Psoas muscle (tissue), 8 donors: ENCODE results near the gene SGCD. TPM values are rescaled to one million over a fixed set of nuclear protein-coding genes. Genes with fewer than 3 reads are reported as not detected.

Experiments used
- ATAC-seq, 4 donors: fragments of 200-7000 bp; cut with Tn5 transposase; one replicate each; pipeline ENCODE4 v1.9.1; 2020; ENCODE audit warnings: moderate library complexity in 3 of 4, mild to moderate bottlenecking in 2 of 4
- DNase-seq, 2 donors: peaks; one replicate each; pipeline ENCODE4 v3.0.0-alpha.2; 2020
- H3K27ac ChIP-seq: fragments of 200-600 bp; one replicate; pipeline ENCODE4 v1.8.0; 2022
- H3K27me3 ChIP-seq, 3 donors: fragments of 200-600 bp in 1 of 3; one replicate each; pipeline versions ENCODE4 v1.6.1 to v1.8.0; 2013 to 2022; ENCODE audit warnings: low read length in 2 of 3, mild to moderate bottlenecking in 2 of 3, moderate library complexity in 1 of 3; ENCODE audit not compliant: insufficient read depth in 3 of 3
- H3K36me3 ChIP-seq, 2 donors: fragments of 200-600 bp in 1 of 2; one replicate each; pipeline versions ENCODE4 v1.6.1 to v1.8.0; 2013 to 2022; ENCODE audit warnings: low read depth in 1 of 2, mild to moderate bottlenecking in 1 of 2, moderate library complexity in 1 of 2; ENCODE audit not compliant: insufficient read depth in 1 of 2
- H3K4me1 ChIP-seq: fragments of 200-600 bp; one replicate; pipeline ENCODE4 v1.8.0; 2022
- H3K4me3 ChIP-seq: fragments of 200-600 bp; one replicate; pipeline ENCODE4 v1.8.0; 2022; ENCODE audit warnings: mild to moderate bottlenecking
- H3K9me3 ChIP-seq: fragments of 200-600 bp; one replicate; pipeline ENCODE4 v1.8.0; 2022
- WGBS, 3 donors: extraction: QIAGEN DNeasy Blood & Tissue Kit; methylation state at CpG; one replicate each; pipeline versions ENCODE4 v1.1.6 to v1.1.7; 2013; 5-methylcytosine and 5-hydroxymethylcytosine counted together
- intact Hi-C, 2 donors: fragments of 100-400 bp; cut with DNase I; formaldehyde crosslinking; loops; one replicate each; pipeline versions ENCODE4 v1.11.0 to v1.14.2; 2022
- polyA plus RNA-seq, 3 donors: library from polyadenylated mRNA; stranded (reverse); fragments of 200-250 nt; gene quantifications; one replicate each; pipeline ENCODE4 v1.2.3, GENCODE V29; 2013
- total RNA-seq, 4 donors: library from RNA; stranded (reverse); fragmentation: NEBNext Ultra II Directional in 2 of 4; extraction: Animal tissue kit (Norgen Biotek cat#: 25700) in 2 of 4; gene quantifications; one replicate each; pipeline versions ENCODE4 v1.2.1 to v1.2.4, GENCODE V29; 2021 to 2023
- TF ChIP-seq, protein P1 (sequence below): fragments of 200-600 bp; IDR thresholded peaks from one replicate; pipeline ENCODE4 v1.8.0; 2022; ENCODE audit warnings: antibody characterized with exemption
- donor health status: healthy with polysubstance abuse.
- donor health status: DM: no; HTN: no; CAD: no; lungs with moderate emphysema.
- donor health status: Bipolar disorder and iron deficiency.
- donor health status: healthy.
- donor health status: DM: yes; HTN: yes; CAD: no.
- donor health status: DM: no; HTN: no; CAD: no.
- donor health status: DM: no; HTN: no; CAD: no.
- donor health status: DM: yes; HTN: yes; CAD: no.

Gene SGCD
- total and polyA plus RNA-seq, 7 donors = 13.2 to 51.5 (median 33.2) TPM

DNA sequence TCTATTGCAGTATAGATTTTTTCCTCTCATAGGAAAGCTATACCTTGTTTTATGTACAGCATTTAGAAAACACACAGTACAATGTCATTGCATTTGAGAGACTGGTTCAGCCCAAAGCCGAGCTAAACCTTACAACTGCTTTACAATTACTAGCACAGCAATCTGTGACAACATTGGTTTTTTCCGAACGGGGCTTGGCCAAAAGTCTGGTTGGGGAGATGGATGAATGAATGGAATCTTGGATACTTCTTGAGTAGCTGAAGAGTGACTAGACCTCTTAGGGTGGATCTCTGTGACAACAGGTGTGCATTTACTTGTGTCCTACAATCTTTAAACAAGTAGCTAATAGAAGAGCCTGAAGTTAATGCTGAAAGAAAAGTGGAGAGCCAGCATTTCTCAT is 1.2 kb downstream of the SGCD start:
- TF ChIP-seq, protein P1, sequence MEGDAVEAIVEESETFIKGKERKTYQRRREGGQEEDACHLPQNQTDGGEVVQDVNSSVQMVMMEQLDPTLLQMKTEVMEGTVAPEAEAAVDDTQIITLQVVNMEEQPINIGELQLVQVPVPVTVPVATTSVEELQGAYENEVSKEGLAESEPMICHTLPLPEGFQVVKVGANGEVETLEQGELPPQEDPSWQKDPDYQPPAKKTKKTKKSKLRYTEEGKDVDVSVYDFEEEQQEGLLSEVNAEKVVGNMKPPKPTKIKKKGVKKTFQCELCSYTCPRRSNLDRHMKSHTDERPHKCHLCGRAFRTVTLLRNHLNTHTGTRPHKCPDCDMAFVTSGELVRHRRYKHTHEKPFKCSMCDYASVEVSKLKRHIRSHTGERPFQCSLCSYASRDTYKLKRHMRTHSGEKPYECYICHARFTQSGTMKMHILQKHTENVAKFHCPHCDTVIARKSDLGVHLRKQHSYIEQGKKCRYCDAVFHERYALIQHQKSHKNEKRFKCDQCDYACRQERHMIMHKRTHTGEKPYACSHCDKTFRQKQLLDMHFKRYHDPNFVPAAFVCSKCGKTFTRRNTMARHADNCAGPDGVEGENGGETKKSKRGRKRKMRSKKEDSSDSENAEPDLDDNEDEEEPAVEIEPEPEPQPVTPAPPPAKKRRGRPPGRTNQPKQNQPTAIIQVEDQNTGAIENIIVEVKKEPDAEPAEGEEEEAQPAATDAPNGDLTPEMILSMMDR = no peak
- peaks cover 39% of the 10 kb centered on the region for H3K4me1 ChIP-seq
- peak overlapping the region; percentile 69 for H3K4me3 ChIP-seq
- H3K27ac ChIP-seq = peak overlapping the region; percentile 86
- ATAC-seq (peak in 3 of 4 donors; percentile 7 to 20 (median 19)), DNase-seq (no peak)
- intact Hi-C loops = loop anchor here (5.0 to 10.0 kb wide), 4 partner anchors 53 to 386 kb away; no protein-coding TSS in a partner anchor
- H3K36me3 ChIP-seq = no peaks in the 10 kb centered on the region
- no peaks in the 10 kb centered on the region for H3K9me3 ChIP-seq
- H3K27me3 ChIP-seq = no peaks in the 10 kb centered on the region
- WGBS, 3 donors = 25 to 33% (median 32%) methylated on average over 3 of the region's 3 CpGs

DNA sequence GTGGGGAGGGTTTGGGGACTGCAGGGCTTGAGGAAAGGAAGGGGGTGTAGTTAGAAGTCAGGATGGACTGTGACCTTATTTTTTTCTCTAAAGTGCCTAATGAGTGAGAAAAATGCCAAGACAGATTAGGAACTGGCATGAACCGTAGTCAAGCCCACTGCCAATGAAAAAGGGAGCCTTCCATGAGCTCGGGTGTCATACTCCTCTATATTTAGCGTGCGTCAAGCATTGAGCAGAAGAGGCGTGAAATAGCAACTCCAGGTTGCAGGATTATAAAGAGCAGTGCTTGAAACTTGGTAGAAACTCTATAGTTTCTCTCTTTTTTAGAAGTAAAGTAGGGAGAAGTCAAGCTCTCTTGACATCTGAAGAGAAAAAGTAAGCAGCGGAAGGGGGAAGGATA is 1.8 kb downstream of the SGCD start:
- Histone ChIP-seq H3K27ac (peak overlapping the region; percentile 86), H3K36me3 (no peaks in the 10 kb centered on the region), H3K27me3 (no peaks in the 10 kb centered on the region), H3K4me3 (peak overlapping the region; percentile 69), H3K4me1 (peaks cover 43% of the 10 kb centered on the region), H3K9me3 (no peaks in the 10 kb centered on the region)
- intact Hi-C loops = loop anchor here (5.0 to 10.0 kb wide), 4 partner anchors 54 to 386 kb away; no protein-coding TSS in a partner anchor
- 14 to 30% (median 22%) methylated on average over 6 of the region's 6 CpGs for WGBS, 3 donors
- DNase-seq = no peak
- TF ChIP-seq, protein P1 = no peak
- peak; percentile 66 to 78 (median 75) for ATAC-seq

DNA sequence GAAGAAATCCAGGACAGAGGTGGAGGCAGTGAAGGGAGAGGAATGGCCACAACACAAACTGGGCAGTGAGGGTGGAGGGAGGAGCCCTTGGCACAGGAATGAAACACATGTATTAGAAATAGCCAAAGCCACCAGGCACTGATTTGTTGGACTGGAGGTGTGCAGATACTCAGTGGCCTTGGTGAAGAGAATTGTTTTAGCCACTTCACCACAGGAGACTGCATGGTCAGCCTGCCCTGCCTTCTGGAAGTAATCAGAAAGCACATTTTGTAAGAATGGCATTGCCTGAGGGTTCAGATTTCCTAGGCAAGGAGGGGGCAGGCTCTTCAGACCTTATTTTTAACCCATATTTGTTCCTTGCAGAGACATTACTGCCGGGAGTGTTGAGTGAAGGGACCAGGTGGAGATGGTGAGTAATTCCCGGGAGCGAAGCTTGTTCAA is 2.2 kb downstream of the SGCD start:
- H3K4me1 ChIP-seq = peaks cover 43% of the 10 kb centered on the region
- H3K4me3 ChIP-seq = peak overlapping the region; percentile 69
- peak; percentile 30 to 73 for DNase-seq
- TF ChIP-seq, protein P1 = no peak
- intact Hi-C loops = loop anchor here (5.0 to 10.0 kb wide), 4 partner anchors 54 to 387 kb away; no protein-coding TSS in a partner anchor
- 23 to 39% (median 27%) methylated on average over 3 of the region's 3 CpGs for WGBS, 3 donors
- H3K27ac ChIP-seq = peak overlapping the region; percentile 86
- H3K36me3 ChIP-seq = no peaks in the 10 kb centered on the region
- peak; percentile 76 to 82 (median 78) for ATAC-seq
- no peaks in the 10 kb centered on the region for H3K27me3 ChIP-seq
- H3K9me3 ChIP-seq = no peaks in the 10 kb centered on the region

DNA sequence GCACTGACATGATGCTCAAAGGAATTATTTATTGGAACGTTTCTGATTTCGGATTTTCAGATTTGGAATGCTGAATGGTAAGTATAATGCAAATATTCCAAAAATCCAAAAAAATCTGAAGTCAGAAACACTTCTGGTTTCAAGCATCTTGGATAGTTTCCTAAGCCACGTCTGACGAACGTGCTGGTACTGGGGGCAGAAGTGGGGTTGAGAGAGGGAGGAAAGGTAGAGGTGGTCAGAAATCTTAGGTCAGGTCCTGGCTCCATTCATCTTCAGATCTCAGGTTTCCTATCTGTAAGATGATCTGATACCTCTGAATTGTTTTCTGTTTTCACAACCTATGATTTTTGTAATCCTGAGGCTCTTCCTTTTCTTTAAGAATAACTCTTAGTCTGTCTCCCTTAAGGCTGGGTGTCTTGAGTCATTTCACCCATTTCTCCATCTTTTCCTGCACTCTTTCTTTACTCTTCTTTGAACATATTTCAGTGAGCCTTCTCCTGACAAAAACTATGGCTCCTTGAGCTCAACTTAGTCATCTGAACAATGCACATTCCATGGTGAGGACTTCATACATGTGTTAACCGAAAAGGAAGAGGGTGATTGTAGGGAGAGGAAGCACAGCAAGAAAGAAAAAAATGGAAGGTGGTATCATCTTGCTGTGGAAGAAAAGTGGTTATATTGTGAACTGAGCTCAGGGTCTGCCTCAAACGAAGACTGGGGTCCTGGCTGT is 3.3 kb downstream of the SGCD start:
- no peaks in the 10 kb centered on the region for H3K27me3 ChIP-seq
- ATAC-seq = no peak
- DNase-seq = no peak
- no peaks in the 10 kb centered on the region for H3K9me3 ChIP-seq
- peaks cover 36% of the 10 kb centered on the region for H3K4me1 ChIP-seq
- H3K4me3 ChIP-seq = peak overlapping the region; percentile 6
- 58 to 79% (median 63%) methylated on average over 7 of the region's 7 CpGs for whole genome bisulfite sequencing, 3 donors
- TF ChIP-seq, protein P1 = no peak
- intact Hi-C loops = no loop called here
- no peaks in the 10 kb centered on the region for H3K36me3 ChIP-seq
- H3K27ac ChIP-seq = peak overlapping the region; percentile 86
